GM21786 (cell line): ENCODE measurements around the gene ADGRG2.

Source experiments
- ATAC-seq: cut with Tn5 transposase; IDR thresholded peaks from one replicate; pipeline ENCODE4 v1.9.1; 2021; ENCODE audit not compliant: unreplicated experiment

Gene ADGRG2, protein sequence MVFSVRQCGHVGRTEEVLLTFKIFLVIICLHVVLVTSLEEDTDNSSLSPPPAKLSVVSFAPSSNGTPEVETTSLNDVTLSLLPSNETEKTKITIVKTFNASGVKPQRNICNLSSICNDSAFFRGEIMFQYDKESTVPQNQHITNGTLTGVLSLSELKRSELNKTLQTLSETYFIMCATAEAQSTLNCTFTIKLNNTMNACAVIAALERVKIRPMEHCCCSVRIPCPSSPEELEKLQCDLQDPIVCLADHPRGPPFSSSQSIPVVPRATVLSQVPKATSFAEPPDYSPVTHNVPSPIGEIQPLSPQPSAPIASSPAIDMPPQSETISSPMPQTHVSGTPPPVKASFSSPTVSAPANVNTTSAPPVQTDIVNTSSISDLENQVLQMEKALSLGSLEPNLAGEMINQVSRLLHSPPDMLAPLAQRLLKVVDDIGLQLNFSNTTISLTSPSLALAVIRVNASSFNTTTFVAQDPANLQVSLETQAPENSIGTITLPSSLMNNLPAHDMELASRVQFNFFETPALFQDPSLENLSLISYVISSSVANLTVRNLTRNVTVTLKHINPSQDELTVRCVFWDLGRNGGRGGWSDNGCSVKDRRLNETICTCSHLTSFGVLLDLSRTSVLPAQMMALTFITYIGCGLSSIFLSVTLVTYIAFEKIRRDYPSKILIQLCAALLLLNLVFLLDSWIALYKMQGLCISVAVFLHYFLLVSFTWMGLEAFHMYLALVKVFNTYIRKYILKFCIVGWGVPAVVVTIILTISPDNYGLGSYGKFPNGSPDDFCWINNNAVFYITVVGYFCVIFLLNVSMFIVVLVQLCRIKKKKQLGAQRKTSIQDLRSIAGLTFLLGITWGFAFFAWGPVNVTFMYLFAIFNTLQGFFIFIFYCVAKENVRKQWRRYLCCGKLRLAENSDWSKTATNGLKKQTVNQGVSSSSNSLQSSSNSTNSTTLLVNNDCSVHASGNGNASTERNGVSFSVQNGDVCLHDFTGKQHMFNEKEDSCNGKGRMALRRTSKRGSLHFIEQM

DNA sequence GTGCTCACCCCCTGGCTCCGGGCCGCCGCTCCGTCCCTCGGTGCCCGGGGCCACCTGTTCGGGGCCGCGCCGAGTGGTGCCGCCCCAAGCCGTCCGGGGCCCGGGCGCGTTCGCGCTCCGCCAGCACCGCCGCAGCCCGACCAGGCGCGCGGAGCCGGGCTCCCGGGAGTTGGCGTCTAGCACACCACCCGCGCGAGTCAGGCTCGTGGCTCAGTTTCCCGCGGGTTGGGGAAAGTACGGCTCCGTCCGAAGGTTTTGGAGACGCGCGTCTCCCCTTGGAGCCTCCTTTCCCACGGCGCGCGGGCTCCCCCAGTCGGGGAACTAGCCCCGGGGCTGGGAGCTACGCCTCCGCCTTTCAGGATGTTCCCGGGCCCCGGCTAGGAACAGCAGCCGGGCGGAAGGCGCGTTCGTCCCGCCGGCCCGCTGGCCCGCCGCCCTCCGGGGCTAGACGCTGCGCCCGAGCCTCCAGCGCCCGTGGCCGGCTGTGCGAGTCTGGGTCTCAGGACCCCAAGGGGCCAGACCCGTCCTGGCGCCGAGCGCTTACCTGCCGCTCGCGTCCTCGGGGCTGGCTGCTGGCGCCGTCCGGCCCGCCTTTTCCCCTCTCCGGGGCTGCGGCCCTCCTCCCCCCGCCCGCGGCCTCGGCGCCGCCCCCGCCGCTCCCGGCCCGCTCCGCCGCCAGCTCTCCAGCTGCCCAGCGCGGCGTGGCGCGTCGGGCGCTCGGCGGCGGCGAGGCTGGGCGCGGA is at the start of gene ADGRG2:
ADGRG2 (minus strand) TSS at position 571 of the 743 bp plus-strand sequence. CDS start 53,634 bp downstream, outside the sequence.
- ATAC-seq = no peak

DNA sequence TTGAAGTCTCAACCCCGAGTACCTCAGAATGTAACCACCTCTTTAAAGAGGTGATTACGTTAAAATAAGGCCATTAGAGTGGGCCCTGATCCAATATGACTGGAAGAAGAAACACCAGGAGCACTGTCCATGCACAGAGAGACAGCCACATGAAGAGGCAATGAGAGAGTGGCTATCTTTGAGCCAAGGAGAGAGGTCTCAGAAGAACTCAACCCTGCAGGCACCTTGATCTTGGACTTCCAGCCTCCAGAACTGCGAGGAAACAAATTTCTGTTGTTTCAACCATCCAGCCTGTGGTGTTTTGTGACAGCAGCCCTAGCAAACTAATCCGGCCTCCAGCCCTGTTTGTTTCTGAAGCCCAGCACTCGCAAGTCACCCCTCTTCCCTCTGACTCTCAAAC is 46.3 kb upstream of the ADGRG2 start:
- no peak for ATAC-seq

DNA sequence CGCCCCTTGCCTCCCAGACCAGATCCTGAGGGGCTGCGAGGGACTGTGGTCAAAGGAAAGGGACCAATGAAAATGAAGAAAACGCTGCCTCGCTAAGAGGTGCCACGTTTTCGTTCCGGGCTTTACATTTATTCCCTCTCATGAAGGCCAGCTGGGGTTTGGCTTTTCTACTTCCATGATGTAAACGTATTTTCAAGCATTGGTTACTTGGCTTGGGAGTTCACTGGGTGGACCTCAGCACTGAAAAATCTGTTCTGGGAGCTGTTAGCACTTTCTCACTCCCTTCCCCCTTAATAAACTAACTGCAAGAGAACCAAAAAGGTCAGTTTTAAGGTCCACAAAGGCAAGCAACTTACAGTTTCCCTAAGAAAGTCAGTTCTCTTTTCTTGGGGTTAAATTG is 40.6 kb upstream of the ADGRG2 start:
- no peak for ATAC-seq

DNA sequence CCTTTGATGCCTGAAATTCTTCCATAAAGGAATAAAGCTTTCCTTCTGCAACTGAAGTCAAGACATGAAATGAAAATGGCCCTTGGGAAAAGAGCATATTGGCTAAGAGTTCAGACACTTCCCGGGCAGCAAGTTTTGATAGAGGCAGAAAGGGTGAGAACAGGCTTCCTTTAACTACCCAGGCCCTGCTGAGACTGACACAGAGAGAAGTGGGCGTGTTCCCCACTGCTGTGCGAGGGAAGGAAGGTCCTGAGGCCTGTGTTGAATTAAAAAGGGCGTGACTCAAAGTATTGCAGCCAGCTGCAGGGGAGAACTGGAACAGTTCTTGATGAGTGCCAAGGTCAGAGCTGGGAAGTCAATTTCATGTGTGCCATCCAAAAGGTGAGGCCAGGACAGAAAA is 33.9 kb upstream of the ADGRG2 start:
- no peak for ATAC-seq

DNA sequence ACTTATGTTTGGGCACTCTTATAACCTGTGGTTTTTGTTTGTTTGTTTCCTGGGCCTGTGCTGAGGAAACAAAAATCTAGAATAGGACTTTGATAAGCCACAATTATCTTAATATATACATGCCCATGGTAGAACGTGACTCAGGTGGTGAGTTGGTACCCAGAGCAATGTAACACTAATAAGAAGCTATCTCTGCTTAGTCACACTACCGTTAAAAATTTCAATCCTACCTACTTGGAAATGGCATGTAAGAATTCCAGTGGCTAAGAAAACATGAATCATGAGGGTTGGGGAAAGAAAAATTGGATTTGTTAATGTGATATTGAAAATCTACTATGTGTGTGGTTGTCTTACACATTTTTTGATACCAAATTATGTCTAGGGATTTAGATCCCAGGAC is 30.5 kb upstream of the ADGRG2 start:
- ATAC-seq = no peak

DNA sequence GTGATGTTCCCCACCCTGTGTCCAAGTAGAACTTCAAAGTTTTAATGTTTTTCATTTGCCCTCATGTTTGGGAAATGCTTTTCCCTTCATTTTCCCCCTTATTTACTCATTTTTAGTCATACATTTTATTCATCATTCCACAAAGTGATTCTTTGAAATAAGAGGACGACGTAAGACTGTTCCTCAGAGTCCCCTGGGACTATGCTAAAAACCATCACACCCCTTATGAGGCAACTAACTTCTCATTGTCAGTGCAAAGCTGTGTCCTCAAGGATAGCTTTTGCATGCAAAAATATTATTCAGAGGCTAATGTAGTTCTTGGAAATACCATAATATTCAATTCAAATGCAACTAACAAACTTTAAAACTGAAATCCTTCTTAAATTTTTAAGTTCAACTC is 14.8 kb upstream of the ADGRG2 start:
- no peak for ATAC-seq

DNA sequence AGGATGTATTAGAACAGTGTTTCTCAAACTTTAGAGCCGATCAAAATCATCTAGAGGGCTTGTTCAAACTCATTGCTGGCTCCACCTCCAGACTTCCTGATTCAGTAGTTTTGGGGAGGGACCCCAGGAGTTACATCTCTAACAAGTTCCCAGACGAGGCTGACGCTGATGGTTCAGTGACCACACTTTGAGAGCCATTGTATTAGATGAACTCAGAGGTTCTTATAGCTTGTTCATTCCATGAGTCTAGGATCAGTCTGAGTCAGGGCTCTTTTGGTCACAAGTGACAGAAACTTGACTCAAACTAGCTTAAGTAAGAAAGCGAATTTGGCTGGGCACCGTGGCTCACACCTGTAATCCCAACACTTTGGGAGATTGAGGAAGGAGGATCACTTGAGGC is 11.5 kb upstream of the ADGRG2 start:
- no peak for ATAC-seq

DNA sequence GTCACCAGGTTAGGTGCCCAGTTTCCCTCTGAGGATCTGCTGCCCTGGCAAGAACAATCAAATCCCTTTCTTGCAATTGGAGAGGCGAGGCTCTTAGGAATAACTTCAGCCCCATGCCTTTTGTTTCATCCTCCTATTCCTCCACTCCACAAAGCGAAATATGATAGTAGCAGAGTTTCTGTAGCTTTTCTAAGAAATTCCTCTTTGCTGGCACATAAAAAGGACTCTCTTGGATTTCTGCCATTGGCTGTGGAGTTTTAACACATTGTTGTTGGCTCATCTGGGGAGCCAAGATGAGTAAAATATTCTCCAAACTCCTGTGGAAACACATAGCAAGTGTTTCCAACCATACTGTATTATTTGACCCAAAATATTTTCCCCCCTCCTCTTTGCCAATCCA is 11.0 kb upstream of the ADGRG2 start:
- no peak for ATAC-seq

DNA sequence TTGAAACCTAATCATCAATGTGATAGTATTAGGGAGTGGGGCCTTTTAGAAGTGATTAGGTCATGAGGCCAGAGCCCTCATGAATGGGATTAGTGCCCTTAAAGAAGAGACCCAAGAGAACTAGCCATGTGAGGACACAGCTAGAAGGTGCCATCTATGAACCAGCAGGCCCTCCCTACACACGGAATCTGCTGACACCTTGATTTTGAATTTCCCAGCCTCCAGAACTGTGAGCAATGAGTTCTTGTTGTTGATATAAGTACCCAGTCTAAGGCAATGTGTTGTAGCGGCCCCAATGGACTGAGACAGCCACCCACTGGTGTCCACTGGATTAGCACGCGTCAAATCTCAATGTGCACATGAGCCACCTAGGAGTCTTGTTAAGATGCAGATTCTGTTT is 8.4 kb upstream of the ADGRG2 start:
- ATAC-seq = no peak

DNA sequence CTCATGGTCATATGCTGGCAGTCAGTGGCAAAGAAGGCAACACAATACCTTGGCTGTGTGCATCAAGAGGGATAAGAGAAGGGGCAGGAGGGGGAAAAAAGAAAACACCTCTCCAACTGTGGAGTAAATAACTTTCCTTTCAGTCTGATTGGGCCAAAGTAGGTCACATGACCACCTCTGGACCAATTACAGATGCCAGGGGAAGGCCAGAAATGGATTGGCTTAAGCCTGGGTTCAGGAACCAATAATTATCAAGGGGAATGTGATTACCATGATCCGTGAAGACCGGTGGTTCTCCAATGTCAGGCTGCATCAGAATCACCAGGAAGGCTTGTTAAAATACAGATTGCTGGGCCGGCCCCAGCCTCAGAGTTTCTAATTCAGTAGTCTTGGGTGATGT is 7.4 kb upstream of the ADGRG2 start:
- no peak for ATAC-seq

DNA sequence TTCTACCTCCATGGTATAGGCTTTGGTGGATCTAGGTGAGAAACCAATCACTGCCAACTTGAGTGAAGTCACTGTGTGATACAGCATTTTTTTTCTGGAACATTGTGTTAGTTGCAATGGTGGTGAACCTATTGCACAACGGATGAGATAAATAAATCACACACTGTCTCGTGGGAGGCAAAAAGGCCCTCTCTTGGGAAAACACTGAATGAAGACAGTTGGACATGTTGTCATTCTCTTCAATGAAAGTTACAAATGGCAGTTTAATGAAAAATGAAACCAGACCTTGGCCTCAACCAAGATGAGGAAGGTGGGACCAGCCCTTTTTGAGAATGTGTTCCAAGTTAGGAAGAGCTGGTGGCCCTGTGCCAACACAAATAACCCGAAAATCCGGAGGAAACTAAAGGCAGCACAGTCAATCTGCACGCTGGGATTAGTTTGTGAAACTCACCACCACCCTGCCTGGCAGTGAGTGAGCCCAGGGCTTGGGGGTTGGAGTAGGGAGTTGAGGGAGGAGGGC is 5.4 kb upstream of the ADGRG2 start:
- ATAC-seq = no peak

DNA sequence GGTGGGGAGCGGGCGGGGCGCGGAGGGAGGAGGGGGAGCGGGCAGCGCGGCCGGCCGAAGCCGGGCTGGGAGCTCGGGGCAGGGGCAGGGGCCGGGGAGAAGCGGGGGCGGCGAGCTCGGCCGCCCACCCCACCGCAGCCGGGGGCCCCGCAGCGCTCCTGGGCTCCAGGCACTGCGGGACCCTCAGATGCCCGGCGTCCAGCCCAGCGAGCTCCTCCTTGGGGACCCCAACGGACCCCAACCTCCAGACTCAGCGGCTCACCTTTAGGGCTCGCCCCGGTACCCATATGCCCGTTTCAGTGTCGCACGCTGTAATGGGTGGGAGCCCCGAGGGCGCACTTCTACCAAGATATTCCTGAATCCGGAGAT is 357 bp upstream of the ADGRG2 start:
- no peak for ATAC-seq

DNA sequence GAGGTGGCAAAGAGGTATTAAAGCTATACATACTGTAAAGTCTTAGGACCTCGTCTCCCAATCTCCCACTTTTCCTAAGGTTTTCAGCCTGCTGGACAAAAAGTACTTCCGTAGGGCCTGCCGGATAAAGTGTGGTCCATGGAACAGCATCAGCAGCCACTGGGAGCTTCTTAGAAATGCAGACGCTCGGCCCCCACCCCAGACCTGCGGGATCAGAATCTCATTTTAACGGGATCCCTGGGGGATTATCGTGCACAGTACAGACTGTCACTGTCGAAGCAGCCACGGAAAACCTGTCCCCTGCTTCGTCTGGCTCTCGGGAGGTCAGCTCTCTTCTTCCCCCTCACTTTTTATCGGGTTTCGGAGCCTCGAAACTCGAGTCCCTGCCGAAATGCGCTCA is 802 bp downstream of the ADGRG2 start:
- no peak for ATAC-seq

DNA sequence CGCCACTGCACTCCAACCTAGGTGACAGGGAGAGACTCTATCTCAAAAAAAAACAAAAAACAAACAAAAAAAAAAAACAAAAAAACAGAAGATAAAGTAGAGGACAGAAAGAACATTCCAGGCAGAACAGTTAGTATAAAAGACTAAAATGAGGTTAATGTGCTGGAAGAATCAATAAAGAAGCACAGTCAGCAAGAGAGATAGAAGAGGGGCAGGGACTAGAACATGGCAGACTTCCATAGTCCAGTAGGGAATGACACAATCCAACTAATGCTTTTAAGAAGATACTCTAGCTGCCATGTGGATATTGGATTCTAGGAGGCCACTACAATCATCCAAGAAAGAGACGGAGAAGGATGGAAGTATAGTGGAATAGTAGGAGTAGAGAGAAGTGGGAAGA is 11.6 kb downstream of the ADGRG2 start:
- no peak for ATAC-seq

DNA sequence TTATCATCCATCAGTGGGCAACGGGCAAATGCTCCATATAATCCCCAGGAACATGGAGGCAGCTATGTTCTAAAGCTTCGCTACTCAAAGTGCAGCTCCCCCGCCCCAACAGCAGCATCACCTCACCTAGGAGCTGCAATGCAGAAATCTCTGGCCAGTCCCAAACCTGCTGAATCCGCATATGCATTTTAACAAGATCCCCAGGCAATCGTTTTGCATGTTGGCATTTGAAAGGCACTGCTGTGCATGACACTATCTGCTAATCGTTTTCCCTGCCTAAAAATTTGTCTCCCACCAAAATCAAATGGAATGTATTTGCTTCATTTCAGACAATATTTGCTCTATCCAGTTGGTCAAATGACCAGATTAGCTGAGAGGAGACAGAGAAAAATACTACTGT is 15.2 kb downstream of the ADGRG2 start:
- no peak for ATAC-seq

DNA sequence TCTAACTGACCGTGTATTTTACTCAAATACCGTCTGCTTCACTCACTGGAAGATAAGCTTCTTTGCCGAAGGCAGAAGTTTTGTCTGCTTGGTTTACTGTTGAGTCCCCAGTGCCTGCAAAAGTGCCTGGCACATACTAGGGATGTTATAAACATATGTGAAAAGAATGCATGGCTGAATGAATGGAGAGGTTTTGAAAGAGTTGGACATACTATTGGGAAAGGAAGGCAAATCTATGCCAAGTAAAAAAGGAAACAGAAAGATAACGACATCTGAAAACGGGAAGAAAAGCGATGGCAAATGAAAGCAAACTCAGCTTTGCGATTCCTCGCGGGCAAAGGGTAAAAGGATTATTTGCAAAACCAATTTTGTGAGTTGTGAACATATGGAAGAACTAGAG is 21.7 kb downstream of the ADGRG2 start:
- no peak for ATAC-seq

DNA sequence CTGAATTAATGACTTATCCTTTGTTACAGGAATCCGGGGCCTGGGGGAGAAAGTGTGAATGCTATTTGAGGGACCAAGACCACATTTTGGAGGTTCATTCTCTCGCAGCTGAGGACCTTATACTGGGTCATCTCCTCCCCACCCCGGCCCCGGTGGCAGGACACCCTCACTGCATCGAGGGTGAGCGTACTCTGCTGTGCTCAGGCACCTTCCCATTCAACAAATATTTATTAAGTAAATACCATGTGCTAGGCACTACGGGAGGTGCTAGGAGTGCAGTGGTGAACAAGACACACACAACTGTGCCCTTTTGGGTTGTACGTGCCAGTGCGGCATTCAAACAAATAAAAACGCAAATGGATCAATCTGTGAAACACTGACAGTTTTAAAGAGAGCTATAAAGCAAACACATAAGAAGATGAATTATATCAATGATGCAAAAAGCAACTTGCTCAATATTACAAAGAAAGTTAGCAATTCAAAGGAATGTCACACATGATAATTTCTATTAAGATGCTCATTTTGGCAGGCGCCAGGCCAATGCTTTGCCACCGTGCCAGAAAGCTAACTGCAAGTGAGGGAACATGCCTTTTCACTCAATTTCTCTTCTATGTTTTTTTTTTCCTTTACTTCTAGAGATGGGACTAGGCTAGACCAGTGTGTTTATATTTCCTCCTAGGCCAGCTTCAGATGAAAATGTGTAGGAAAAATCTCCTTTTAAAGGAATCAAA is 24.6 kb downstream of the ADGRG2 start:
- no peak for ATAC-seq

DNA sequence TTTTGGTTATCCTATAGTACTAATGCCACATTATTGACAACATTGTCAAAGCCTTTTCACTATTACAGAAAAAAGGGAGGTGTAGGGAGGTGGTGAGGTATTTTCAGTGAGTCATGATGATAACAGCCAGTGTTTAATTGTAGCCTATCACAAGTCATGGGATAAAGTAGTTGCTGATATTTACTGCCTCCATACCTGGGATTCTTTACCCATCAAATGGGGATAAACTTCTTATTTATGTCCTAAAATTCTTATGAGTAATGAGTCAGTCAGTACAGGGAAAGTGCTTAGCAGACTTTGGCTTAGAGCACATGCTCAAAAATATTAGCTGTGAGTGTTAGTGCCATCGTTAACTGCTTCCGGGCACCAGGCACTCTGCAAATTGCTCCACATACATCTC is 25.7 kb downstream of the ADGRG2 start:
- no peak for ATAC-seq

DNA sequence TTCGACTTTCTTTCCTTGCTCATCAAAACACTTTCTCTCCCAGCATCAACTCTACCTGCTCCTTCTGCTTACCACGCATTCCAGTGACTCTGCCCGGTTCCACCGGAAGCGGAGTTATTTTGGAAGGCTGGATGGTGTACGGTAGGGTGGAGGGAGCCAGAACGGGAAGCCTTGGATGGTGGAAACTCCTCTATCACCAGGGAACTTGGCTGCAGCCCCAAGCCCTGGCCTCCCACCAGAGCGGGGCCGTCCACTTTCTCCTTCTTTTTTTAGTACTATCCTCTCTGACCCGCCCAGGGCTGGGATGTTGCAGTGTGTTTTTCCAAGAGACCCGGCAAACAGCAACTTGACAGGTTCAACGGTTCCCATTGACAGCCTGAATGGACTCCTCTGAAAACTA is 27.6 kb downstream of the ADGRG2 start:
- ATAC-seq = no peak

DNA sequence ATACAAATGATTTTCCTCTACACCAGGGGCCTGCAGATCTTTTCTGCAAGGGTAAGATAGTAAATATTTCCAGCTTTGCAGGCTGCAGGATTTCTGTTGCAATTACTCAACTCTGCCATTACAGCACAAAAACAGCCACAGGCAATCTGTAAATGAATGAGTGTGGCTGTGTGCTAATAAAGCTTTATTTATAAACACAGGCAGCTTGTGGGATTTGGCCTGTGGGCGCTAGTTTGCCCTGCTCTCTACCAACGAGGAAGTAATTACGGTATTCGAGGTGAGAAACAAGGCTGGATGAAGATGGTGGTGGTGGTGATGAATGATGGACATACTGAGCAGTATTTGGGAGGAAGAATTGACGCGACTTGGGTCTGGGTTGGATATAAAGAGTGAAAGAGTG is 30.7 kb downstream of the ADGRG2 start:
- no peak for ATAC-seq
